NCI-H526 treated with DMSO at 0.1 percent for 48 hours (cell line): ENCODE results near the gene KDM4B.
"Not testable (repeated sequence)": the region's sequence is repeated elsewhere in the genome, so short reads cannot be mapped to it uniquely, and the experiment has no call there.

Experiments used
- DNase-seq: peaks from one replicate; lab custom pipeline; 2025; lab: John Stamatoyannopoulos, UW

KDM4B gene

DNA sequence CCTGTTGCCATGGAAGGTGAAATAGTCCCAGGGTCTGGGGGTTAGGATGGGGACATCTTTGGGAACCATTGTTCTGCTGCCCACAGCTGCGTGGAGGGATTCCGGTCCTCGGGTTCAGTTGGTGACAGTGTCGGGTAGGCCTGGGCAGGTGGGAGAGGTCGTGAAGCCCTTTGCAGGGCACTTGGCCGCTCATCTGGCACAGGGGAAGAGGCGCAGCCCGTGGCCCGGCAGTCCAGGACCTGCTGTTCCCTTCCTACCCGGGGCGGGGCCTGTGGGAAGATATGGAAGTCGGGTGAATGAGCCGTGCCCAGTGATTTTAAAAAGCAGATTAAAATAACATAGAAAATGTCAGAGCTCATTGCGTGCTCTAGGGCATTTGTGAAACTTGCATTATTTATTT is 44.8 kb downstream of the KDM4B start:
- no peak for DNase-seq

DNA sequence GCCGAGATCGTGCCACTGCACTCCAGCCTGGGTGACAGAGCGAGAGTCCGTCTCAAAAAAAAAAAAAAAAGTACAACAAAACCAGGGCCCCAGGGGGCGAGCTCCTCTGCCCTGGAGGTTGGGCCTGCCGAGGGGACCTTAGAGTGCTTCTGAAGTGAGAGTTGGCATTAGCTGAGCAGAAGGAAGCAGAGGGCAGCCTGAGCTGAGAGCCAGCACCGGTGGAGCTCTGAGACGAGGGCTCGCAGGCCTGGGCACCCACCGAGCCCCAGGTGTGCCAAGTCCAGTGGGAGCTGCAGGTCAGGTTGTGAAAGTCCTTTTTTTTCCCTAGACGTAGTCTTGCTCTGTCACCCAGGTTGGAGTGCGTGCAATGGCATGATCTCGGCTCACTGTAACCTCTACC is 46.0 kb downstream of the KDM4B start:
- DNase-seq = no peak

DNA sequence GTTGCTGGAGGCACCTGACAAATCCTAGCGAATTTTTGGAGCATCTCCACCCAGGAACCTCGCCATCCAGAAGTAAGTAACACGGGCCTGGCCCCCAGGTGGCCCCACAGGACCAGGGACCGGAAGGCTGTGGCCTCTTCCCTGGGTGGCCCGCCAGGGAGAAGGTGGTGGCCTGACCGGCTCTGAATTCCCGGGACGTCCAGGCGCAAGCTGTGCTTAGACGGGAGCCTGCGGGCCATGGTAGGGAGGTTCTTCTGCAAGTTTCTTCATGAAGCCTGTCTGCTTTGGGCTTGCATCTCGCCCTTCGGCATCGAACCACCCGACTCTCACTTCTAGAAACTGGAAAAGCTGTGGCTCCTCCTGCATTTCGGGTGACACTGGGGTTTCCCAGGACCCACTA is 47.4 kb downstream of the KDM4B start:
- no peak for DNase-seq

DNA sequence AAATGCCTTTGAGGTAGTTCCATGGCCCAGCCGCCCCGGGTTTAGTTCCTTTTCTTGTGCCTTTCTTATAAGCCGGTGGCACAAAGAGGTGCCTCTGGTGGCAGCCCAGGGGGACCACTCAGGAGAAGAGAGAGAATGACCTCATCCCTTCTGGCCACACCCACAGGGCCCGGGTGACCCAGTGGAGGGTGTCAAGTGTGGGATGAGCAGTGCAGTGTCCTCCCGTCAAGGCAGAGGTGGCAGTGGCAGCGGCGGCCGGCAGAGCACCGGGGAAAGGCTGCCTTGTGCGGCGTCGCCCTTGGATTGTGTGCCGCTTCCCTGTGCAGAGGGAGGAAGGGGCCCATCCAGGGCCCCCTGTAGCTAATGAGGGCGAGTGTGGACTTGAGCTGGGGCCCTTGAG is 47.9 kb downstream of the KDM4B start:
- no peak for DNase-seq

DNA sequence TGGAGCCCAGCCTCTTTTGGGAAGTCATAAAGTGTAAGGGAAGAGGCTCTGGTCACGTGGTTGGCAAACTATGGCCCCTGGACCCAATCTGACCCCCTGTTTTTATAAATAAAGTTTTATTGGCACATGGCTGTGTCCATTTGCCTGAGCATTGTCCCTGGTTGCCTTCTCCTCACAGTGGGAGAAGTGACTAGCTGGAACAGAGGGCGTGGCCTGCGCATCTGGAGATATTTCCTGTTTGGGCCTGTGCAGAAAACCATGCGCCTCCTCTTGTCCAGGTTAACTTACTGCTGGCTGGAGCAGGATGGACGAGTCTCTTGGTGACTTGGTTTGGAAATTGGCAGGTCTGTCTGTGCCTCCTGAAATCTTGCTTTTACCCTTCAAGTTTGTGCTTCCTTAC is 48.3 kb downstream of the KDM4B start:
- DNase-seq = no peak

DNA sequence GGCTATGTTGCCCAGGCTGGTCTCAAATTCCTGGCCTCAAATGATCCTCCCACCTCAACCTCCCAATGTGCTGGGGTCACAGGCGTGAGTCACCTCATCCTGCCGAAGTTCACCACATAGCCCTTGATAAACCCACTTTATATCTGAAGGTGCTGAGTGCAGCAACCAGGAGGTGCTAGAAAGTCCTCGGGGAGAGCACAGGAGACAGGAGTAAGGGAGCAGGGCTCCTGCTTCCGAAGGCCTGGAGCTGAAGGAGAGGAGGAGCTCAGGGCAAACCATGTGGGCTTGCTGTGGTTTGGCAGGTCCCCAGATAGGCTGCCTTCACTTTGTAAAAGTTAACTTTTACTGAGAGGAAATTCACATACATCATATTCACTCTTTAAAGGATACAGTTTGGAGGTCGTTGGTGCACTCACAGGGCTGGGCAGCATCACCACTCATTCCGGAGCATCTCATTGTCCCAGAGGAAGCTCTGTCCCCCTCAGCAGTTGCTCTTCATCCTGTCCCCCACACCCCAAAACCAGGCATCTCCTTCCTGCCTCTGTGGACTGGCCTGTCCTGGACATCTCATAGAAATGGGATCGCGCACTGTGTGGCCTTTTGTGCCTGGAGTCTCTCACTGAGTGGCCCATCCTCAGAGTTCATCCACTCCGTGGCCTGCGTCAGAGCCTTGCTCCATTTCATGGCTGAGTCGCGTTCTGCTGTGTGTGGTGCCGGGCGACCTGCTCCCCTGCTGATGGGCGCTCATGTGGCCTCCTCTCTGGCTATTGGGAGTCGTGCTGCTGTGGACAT is 49.5 kb downstream of the KDM4B start:
- DNase-seq = no peak

DNA sequence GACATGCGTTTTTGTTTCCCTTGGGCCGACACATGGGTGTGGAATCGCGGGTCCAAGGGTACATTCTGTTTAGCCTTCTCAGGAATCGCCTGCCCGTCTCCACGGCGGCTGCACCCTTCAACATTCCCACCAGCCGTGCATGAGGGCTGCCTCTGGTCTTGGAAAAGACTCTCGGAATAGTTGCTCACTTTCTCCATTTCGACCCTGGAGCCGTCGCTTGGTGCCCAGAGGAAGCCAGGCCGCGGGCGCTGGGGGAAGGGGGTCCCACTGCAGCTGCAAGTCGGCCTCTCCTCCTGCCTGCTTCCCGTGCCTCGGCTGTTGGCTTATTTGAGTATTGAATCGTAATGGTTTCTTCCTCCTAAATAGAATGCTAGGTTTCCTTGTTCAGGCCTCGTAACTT is 51.5 kb downstream of the KDM4B start:
- DNase-seq = no peak

DNA sequence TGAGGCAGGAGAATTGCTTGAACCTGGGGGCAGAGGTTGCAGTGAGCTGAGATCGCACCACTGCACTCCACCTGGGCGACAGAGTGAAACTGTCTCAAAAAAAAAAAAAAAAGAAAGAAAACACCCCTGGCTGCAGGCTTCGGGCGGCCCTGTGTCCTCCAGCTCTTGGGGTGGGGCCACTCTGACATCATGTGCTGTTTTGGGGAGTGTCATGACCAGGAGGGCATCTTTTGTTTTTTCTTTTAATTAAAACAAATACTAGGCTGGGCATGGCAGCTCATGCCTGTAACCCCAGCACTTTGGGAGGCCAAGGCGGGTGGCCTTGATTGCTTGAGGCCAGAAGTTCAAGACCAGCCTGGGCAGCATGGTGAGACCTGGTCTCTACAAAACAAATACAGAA is 52.1 kb downstream of the KDM4B start:
- DNase-seq = no peak

DNA sequence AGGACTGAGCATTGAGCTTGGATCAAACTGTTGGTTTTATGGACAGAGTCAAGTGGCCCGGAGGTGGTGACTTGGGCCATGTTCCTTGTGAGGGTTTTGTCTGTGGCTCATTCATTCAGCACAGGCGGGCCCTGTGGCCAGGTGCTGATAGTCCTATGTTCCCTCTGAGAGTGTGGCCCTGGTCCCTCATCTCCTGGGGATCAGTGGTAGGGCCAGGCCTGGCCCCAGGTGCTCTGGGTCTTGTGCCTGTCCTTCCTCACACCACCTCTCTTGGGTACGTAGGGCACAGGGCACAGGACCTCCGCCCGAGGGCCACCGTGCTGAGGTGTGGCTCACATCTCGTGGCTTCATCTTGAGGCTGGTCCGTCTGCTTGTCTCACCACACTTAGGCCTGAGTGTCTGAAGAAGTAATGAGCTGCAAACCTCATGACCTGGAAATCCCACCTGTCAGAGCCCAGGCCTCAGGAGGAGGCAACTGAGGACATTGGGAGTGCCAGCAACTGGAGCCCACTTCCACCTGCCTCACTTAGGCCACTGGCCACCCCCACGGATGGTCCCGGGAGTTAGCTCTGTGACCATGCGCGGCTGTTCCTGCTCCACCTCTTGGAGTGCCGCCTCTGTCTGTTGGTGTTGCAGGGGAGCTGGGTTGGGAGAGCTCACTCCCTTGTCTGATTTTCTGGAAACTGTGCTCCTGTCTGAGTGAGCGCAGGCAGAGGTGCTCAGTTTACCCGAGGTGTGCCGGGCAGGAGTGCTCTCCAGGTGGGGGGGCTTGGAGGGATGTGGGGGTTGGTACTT is 53.4 kb downstream of the KDM4B start:
- no peak for DNase-seq

DNA sequence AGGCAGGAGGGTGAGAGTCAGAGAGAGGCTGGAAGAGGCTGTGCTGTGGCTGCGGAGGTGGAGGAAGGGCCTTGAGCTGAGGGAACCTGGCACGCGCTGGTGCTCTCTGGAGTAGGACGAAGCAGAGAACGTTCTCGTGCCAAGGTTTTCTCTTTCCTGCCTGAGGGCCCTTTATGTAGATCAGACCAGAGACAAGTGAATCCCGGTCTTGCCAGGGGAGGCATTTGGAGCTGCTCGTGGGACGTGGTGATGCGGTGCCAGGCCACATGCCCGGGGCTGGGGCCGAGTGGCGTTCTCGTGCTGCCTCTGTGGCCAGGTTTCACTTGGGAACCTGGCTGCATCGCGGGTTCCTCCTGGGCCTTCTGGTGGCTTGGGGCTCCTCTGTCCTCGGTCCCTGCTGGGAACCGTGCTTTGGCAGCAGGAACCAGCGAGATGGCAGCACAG is 54.2 kb downstream of the KDM4B start:
- DNase-seq = no peak

DNA sequence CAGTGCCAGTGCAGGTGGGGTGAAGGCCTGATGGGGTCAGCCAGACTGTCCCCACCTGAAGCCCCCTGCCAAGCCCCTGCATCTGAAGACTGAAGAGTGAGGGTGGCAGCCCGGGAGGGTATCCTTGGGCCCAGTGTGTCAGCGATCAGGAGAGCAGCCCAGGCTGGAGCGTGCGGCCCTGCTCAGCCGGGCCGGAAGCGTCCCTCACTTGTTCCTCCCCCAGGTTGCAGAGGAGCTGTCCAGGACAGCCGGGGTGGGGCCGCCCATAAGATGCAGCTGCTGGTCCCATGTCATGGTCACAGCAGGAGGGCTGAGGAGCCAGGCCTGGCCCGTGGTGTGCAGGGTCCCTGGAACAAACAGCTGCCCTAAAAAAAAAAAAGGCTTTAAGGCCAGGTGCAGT is 55.4 kb downstream of the KDM4B start:
- no peak for DNase-seq

DNA sequence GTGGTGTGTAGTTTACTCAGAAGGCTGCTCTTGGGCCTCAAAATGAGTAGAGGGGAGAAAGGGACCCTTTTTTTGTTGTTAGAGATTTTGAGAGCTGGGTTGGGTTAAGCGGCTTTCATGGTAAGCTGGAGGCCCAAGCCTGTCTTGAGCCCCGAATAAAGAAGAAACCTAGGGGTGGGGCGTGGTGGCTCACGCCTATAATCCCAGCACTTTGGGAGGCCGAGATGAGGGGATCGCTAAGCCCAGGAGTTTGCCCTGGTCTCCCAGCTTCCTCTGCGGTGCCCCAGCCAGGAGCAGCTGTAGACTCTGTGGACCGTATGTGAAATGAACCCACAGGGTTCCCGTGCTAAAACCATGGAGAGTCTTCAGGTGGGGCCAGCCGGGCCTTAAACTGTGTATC is 56.1 kb downstream of the KDM4B start:
- DNase-seq = no peak

DNA sequence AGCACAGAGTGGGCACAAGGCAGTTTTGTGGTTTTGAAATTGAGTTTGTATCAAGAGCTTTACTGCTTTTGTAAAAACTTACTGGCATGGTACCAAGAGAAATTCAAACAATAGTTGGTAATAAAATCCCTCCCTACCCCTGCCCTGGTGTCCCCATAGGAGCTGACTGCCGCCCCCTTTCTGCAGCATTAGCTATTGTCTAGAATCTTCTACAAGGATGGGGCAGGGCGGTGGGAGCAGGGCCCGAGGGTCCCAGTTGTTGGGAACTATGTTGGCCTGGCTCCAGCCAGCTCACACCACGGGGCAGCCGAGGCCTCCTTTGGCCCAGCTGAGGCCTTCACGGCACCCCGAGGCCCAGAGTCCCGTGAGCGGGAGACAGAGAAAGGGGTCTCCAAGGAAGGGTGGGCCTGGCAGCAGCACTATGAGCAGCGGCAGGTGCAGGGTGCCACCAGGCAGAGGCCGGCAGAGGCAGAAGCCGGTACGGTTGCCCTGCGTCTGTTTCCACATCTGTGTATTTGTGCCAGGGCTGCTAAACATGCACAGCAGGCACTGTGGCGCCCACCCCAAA is 57.9 kb downstream of the KDM4B start:
- DNase-seq = no peak

DNA sequence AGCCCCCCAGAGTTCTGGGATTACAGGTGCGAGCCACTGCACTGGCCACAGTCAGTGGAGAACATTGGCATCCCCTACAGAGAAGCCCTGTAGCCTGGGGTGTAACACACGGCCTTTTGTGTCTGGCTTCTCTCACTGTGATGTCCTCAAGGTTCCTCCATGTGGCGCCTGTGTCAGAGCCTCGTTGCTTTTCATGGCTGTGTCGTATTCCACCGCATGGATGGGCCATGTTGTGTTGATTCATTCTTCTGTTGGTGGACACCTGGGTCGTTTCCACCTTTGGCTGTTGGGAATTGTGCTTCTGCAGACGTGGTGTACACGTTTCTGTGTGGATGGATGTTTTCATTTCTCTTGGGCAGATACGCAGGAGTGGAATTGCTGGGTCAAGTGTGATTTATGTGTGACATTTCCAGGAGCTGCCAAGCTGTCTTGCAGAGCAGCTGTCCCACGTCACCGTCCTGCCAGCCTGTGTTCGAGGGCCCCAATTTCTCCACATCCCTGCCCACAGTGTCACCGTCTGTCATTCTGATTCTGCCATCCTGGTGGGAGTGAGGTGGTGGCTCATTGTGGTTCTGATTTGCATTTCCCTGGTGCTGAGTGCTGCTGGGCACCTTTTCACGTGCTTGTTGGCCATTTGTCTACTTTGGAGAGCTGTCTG is 59.4 kb downstream of the KDM4B start:
- no peak for DNase-seq

DNA sequence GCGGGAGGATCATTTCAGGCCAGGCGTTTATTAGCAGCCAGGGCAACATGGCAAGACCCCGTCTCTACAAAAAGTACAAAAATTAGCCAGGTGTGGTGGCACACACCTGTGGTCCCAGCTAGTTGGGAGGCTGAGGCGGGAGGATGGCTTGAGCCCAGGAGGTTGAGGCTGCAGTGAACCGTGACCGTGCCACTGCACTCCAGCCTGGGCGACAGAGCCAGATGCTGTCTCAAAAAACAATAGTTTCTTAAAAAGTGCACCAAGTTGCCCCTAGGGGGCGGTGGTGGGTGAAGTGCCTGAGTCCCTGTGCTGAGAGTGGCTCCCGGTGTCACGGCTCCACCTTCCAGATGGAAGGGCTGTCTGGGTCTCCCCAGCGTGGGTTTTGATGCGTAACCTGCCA is 60.7 kb downstream of the KDM4B start:
- DNase-seq = not testable (repeated sequence)

DNA sequence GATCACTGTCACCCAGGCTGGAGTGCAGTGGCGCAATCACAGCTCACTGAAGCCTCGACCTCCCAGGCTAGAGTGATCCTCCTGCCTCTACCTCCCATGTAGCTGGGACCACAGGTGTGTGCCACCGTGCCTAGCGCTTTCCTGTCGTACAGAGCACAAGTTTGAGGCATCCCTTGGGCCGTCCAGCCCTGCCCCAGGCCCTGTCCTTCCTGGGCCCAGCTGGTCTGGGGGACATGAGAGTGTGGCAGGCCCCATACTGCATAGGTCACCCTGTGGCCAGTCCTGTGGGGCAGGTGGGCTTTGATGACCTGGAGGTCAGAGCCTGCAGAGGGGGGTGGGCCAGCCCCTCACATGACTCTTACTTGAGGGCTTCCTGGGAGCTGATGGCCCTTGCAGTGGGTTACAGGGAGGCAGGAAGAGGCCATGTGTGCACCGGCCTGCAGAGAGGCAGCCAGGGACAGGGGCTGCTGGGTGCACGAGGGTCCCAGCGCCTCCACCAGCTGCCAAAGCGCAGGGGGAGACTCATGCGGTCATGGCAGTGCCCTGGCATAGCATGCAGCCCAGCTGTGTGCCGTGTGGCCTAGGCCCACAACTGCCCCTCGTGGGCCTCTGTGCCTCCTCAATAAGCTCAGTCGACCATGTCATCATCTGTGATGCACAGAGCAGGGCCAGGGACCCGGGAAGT is 61.4 kb downstream of the KDM4B start:
- DNase-seq = no peak

DNA sequence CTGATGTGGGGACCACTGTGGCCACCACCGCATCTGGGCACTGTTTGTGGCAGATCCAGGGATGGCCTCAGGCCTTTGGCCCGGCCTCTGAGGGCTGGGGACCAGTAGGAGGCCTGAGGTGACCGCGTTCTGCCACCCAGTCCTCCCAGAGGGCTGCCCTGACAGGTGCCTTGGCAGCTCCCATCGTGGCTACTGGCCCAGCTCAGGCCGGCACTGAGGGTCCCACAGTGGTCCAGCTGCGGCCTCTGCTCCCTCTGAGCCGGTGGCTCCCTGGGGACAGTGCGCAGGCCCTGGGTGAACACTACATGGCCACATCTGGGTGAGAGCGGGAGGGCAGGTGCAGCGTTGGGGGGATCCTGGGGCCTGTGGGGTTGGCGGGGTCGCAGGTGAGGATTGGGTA is 61.9 kb downstream of the KDM4B start:
- DNase-seq = no peak

DNA sequence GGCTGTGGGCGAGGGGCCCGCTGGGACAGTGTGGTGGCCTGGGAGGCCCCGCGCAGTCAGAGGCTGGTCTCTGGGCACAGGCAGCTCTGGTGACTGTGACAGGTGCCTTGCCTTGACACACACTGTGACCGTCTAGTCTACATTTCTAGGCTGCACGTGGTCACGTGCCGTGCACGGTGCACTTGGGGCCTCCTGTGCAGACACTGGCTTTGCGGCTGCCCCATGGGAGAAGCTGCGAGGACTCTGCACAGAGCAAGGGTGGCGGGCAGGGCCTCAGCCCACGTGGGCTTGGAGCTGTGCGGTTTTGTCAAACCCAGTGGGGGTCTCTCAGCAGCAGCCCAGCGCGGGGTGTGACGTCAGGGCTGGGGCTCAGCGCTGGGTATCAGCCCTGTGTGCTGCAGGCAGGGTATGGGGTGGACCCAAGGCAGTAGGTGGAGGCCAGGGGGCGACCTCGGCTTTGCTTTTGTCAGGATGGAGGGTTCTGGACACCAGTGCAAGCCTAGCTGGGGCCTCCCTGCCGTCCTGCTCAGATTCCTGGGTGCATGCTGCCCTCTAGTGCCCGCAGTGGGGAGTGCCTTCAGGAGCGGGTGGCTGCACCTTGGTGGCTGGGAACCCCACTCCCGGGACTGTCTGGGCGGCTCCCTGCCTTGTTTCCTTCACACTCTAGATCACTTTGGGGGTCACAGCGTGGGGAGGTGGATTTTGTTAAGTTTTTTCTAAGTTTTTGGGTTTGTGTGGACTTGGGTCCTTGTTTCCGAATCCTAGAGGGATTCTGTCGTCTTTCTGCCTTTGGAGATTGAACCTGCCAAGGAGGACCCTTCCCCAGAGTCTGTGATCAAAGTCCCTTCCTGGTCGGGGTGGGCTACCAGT is 62.6 kb downstream of the KDM4B start:
- DNase-seq = peak; percentile 37

DNA sequence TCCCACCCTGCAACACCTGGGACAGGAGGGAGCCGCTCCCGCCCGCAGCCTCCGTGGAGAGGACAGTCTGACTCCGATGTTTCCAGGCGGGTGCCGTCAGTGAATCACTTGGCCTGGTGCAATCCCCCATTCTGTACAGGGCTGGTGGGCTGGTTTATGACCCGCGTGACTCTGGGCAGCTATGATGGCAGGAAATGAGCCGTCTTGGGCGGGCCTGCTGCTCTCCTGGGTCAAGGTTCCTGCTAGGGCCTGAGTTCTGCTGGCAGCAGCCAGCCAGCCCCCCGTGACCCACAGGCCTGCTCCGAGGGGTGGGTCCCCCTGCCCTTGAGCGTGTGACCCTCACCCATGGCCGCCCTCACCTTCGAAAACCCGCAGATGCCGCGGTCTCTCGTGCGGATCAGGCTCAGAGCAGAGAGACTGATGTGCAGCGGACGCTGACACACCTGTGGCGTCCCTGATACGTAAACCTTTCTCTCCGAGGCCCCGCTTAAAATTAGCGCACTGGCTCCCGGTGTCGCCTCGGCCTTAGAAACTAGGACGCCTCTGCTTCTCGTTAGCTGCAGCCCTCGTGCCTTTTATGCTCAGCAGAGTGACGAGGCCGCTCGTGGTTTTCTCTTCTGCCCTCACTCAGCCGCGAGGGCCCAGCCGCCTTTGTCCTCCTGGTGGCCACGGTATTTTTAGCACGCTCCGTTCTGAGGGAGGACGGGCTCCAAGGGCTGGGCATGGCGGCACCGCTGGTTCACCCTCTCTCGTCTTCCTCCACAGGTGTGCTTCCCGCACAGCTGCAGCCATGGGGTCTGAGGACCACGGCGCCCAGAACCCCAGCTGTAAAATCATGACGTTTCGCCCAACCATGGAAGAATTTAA is 63.4 kb downstream of the KDM4B start:
- no peak for DNase-seq

DNA sequence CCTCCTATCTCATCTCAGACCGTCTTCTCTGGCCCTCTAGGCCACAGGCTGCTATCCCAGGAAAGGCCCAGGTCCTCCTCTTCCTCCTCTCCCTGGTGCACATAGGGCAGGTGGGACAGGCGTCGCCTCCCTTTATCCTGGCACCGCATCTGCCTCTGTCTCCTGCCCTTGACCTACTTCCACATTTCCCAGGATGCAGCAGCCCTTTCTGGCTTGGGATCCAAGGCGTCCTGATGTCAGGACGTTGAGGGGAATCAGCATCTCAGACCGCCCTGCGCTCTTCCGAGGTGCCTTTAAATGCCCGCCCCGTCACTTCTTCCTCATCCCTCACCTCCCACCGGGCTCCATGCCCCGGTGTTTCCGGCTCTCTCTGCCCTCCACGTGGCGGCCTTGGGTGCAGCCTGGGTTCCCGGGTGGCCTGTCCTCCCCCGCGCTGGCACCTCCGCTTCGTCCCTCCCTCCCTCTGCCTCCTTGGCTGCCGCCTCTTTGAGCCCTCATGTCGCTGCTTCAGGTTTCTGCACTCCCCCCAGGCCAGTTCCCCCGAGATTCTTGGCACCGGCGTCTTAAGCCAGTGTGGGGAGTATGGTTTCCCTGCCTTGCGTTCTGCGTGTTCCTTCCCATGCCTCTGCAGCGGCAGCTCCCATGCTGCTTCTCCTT is 66.3 kb downstream of the KDM4B start:
- no peak for DNase-seq
